HEK293 (cell line): ENCODE results near the gene GGT5.
"Not testable (repeated sequence)": the region's sequence is repeated elsewhere in the genome, so short reads cannot be mapped to it uniquely, and the experiment has no call there.

Experiments used
- CTCF ChIA-PET: fragments of 350-600 bp; formaldehyde crosslinking; extraction: SDS; loops from one replicate; lab custom pipeline; 2021; ENCODE audit warnings: antibody characterized with exemption; lab: Yijun Ruan, JAX
- POLR2A ChIA-PET: fragments of 300-600 bp; formaldehyde crosslinking; extraction: SDS; loops from one replicate; lab custom pipeline; 2020; ENCODE audit warnings: antibody characterized with exemption, inconsistent platforms; lab: Yijun Ruan, JAX
- H3K27ac ChIP-seq: fragments of 200-500 bp; sonication (Bioruptor generic); 2 replicates; pipeline ENCODE4 v1.5.1; 2014; ENCODE audit warnings: low read depth, low read length, control low read depth, inconsistent platforms; ENCODE audit errors: extremely low read depth
- H3K36me3 ChIP-seq, 2 experiments: fragments of 200-500 bp in 1 of 2; sonication (Bioruptor generic) in 1 of 2; 1 replicate in 1 of 2; 2 replicates in 1 of 2; pipeline ENCODE4 v1.5.1; 2014 to 2017; ENCODE audit warnings: inconsistent platforms in 2 of 2, low read length in 2 of 2; ENCODE audit not compliant: control insufficient read depth in 2 of 2, insufficient read depth in 1 of 2
- H3K4me1 ChIP-seq: fragments of 200-500 bp; sonication (Bioruptor generic); 2 replicates; pipeline ENCODE4 v1.5.1; 2014; ENCODE audit warnings: mild to moderate bottlenecking, low read length, inconsistent platforms; ENCODE audit not compliant: control insufficient read depth, insufficient read depth
- H3K4me3 ChIP-seq: 2 replicates; pipeline ENCODE4 v1.5.1; 2011; ENCODE audit warnings: low read depth, mild to moderate bottlenecking, control low read depth, low read length, moderate library complexity
- H3K9me3 ChIP-seq: fragments of 200-500 bp; sonication (Bioruptor generic); 2 replicates; pipeline ENCODE4 v1.5.1; 2014; ENCODE audit warnings: low read depth, low read length, inconsistent platforms; ENCODE audit not compliant: control insufficient read depth, insufficient read depth
- GLI2 ChIP-seq: fragments of 450-650 bp; formaldehyde crosslinking; IDR thresholded peaks from 2 replicates; pipeline ENCODE4; 2017; ENCODE audit warnings: missing biosample characterization, missing genetic modification characterization, low read depth, borderline replicate concordance
- PRDM10 ChIP-seq: fragments of 450-650 bp; formaldehyde crosslinking; IDR thresholded peaks from 2 replicates; pipeline ENCODE4 v1.5.1; 2016; ENCODE audit warnings: missing biosample characterization, missing genetic modification characterization
- TCF7L2 ChIP-seq: IDR thresholded peaks from 2 replicates; pipeline ENCODE4 v1.6.1; 2011; ENCODE audit warnings: low read depth, mild to moderate bottlenecking, inconsistent platforms, low read length, moderate library complexity, borderline replicate concordance
- ZBTB6 ChIP-seq: fragments of 450-650 bp; formaldehyde crosslinking; IDR thresholded peaks from 2 replicates; pipeline ENCODE4 v1.5.1; 2017; ENCODE audit warnings: missing biosample characterization, missing genetic modification characterization
- ZEB2 ChIP-seq: fragments of 450-650 bp; formaldehyde crosslinking; IDR thresholded peaks from 2 replicates; pipeline ENCODE4 v1.5.1; 2016; ENCODE audit warnings: missing biosample characterization, missing genetic modification characterization
- ZFP3 ChIP-seq: fragments of 450-650 bp; formaldehyde crosslinking; IDR thresholded peaks from 2 replicates; pipeline ENCODE4 v1.5.1; 2016; ENCODE audit warnings: low read depth, missing biosample characterization, missing genetic modification characterization
- ZNF302 ChIP-seq: fragments of 450-650 bp; formaldehyde crosslinking; IDR thresholded peaks from 2 replicates; pipeline ENCODE4 v1.5.1; 2016; ENCODE audit warnings: missing biosample characterization, missing genetic modification characterization, low read depth
- ZNF398 ChIP-seq: fragments of 450-650 bp; formaldehyde crosslinking; IDR thresholded peaks from 2 replicates; pipeline ENCODE4 v1.5.1; 2017; ENCODE audit warnings: missing biosample characterization, missing genetic modification characterization
- ZNF610 ChIP-seq: fragments of 450-650 bp; formaldehyde crosslinking; IDR thresholded peaks from 2 replicates; pipeline ENCODE4 v1.5.1; 2016; ENCODE audit warnings: missing biosample characterization, missing genetic modification characterization, borderline replicate concordance
- ZNF645 ChIP-seq: fragments of 450-650 bp; formaldehyde crosslinking; IDR thresholded peaks from 2 replicates; pipeline ENCODE4; 2016; ENCODE audit warnings: missing biosample characterization, missing genetic modification characterization

The GGT5 gene

GRCh38 chr22:24217384-24217783, 27.5 kb downstream of the GGT5 start:
- CTCF ChIA-PET = interaction anchor here (0.7 kb wide), 1 partner anchor 1045 kb away, joined by 3 read pairs; no protein-coding TSS in a partner anchor
- POLR2A ChIA-PET = interaction anchor here (0.9 kb wide), 1 partner anchor 33 kb away, joined by 3 read pairs; no protein-coding TSS in a partner anchor

GRCh38 chr22:24216541-24217209, 28.2 kb downstream of the GGT5 start:
- Histone ChIP-seq H3K9me3 (no peaks in the 10 kb centered on the region), H3K4me3 (no peak overlapping the region)
- TF ChIP-seq ZNF398 (tag by site-specific recombination) (no peak), GLI2 (tag by site-specific recombination) (no peak), ZNF302 (tag by site-specific recombination) (no peak), ZNF610 (no peak), ZEB2 (tag by site-specific recombination) (no peak), ZFP3 (tag by site-specific recombination) (no peak)
- TF ChIP-seq, all 188 proteins: peak for 0
- Histone ChIP-seq H3K27ac (no peak overlapping the region), H3K4me1 (no peaks in the 10 kb centered on the region), H3K36me3 (no peaks in the 10 kb centered on the region)
- POLR2A ChIA-PET = interaction anchor here (0.9 kb wide), 1 partner anchor 33 kb away, joined by 3 read pairs; no protein-coding TSS in a partner anchor
- CTCF ChIA-PET = interaction anchor here (0.9 kb wide), 1 partner anchor 42 kb away, joined by 3 read pairs; no protein-coding TSS in a partner anchor

More at GRCh38 chr22:24217384-24217783, 27.5 kb downstream of the GGT5 start:
- Histone ChIP-seq H3K4me3 (no peak overlapping the region), H3K9me3 (no peaks in the 10 kb centered on the region), H3K27ac (no peak overlapping the region), H3K36me3 (no peaks in the 10 kb centered on the region), H3K4me1 (no peaks in the 10 kb centered on the region)
- TF ChIP-seq ZNF645 (tag by site-specific recombination) = no peak

- CTCF ChIA-PET = no interaction called here
- Histone ChIP-seq H3K4me3 (no peak overlapping the region), H3K9me3 (no peaks in the 10 kb centered on the region), H3K4me1 (no peaks in the 10 kb centered on the region), H3K36me3 (no peaks in the 10 kb centered on the region)
- peak; percentile 64 for TF ChIP-seq PRDM10 (tag by site-specific recombination)
- TF ChIP-seq TCF7L2 = no peak
- TF ChIP-seq ZBTB6 (tag by site-specific recombination) = no peak
- TF ChIP-seq, all 188 proteins: peak for 1
- no peak overlapping the region for H3K27ac ChIP-seq
- POLR2A ChIA-PET = no interaction called here
These were observed 30.2 kb downstream of the GGT5 start for GRCh38 chr22:24214467-24215285.

- H3K27ac ChIP-seq, H3K4me3 ChIP-seq, H3K36me3 ChIP-seq, H3K4me1 ChIP-seq, POLR2A ChIA-PET, H3K9me3 ChIP-seq: not testable (repeated sequence)
- CTCF ChIA-PET = interaction anchor here (0.6 kb wide), 3 partner anchors 9 to 1424 kb away, joined by 3 to 4 read pairs (median 3); no protein-coding TSS in a partner anchor
These were observed 31.8 kb downstream of the GGT5 start for GRCh38 chr22:24213111-24213510.

GRCh38 chr22:24211716-24212115, 33.2 kb downstream of the GGT5 start:
- H3K9me3 ChIP-seq, H3K4me3 ChIP-seq, H3K4me1 ChIP-seq, CTCF ChIA-PET, H3K27ac ChIP-seq, POLR2A ChIA-PET, H3K36me3 ChIP-seq: not testable (repeated sequence)
